ENCODE measurements around the gene AMIGO1. TPM values are rescaled to one million over a fixed set of nuclear protein-coding genes. Genes with fewer than 3 reads are reported as not detected.

The AMIGO1 gene
- polyA plus RNA-seq, 3 donors, result 0.05 to 0.26 (median 0.07) TPM

GRCh38 chr1:109503935-109504334 lies 5.6 kb downstream of the AMIGO1 start:
- Histone ChIP-seq H3K9ac (ENCODE audit: insufficient read depth, low read length, poor library complexity, severe bottlenecking) (no peak overlapping the region), H3K27ac (ENCODE audit: low read depth in 1 of 2, low read length in 2 of 2) (no peak overlapping the region), H4K20me1 (ENCODE audit: insufficient read depth, low read length) (peaks cover 30% of the 10 kb centered on the region), H3K4me2 (replicated peaks; ENCODE audit: extremely low read depth, low read length, poor library complexity, severe bottlenecking) (no peak overlapping the region), H3K9me3 (replicated peaks in 1 of 2; ENCODE audit: control insufficient read depth in 1 of 2, insufficient read depth in 1 of 2, low read length in 2 of 2) (no peaks in the 10 kb centered on the region), H3K4me1 (ENCODE audit: control insufficient read depth in 1 of 2, insufficient read depth in 2 of 2, low read length in 2 of 2) (peaks cover 7 to 10% of the 10 kb centered on the region in 2 donors), H3K36me3 (replicated peaks in 1 of 2; ENCODE audit: control insufficient read depth in 1 of 2, insufficient read depth in 2 of 2, low read length in 2 of 2) (peaks cover 16 to 38% of the 10 kb centered on the region in 2 donors), H3K79me2 (ENCODE audit: insufficient read depth, low read length) (peaks cover 2% of the 10 kb centered on the region), H3K27me3 (ENCODE audit: control insufficient read depth in 2 of 2, insufficient read depth in 2 of 2, low read length in 2 of 2) (peaks cover 0 to 7% of the 10 kb centered on the region in 2 donors), H2AFZ (ENCODE audit: insufficient read depth, low read depth, low read length, poor library complexity, severe bottlenecking) (no peak overlapping the region), H3K4me3 (replicated peaks in 1 of 3; ENCODE audit: low read depth in 2 of 3, low read length in 3 of 3) (no peak overlapping the region)
- H3K4me1 Mint-ChIP-seq, result peaks cover 26% of the 10 kb centered on the region
- WGBS (ENCODE audit: insufficient coverage), result 100% methylated on average over 3 of the region's 5 CpGs
- no peaks in the 10 kb centered on the region for H3K9me3 Mint-ChIP-seq
- intact Hi-C loops (cut with micrococcal nuclease), result no loop called here
- no peak overlapping the region for H3K4me3 Mint-ChIP-seq
- peaks cover 4 to 13% (median 13%) of the 10 kb centered on the region in 3 donors for H3K27me3 Mint-ChIP-seq (ENCODE audit: low read depth in 3 of 3)
- H3K36me3 Mint-ChIP-seq, result peaks cover 30 to 34% of the 10 kb centered on the region in 2 donors
- DNase-seq, result no peak
- TF ChIP-seq CTCF (IDR thresholded peaks at IDR 0.05), result no peak
- H3K27ac Mint-ChIP-seq, result peak overlapping the region in 2 of 7 donors; percentile 12 to 69

GRCh38 chr1:109502364-109502851 lies 7.1 kb downstream of the AMIGO1 start:
- no peak for TF ChIP-seq CTCF (IDR thresholded peaks at IDR 0.05)
- Histone ChIP-seq H3K4me1 (ENCODE audit: control insufficient read depth in 1 of 2, insufficient read depth in 2 of 2, low read length in 2 of 2) (peaks cover 5 to 8% of the 10 kb centered on the region in 2 donors), H3K4me2 (replicated peaks; ENCODE audit: extremely low read depth, low read length, poor library complexity, severe bottlenecking) (no peak overlapping the region), H3K36me3 (replicated peaks in 1 of 2; ENCODE audit: control insufficient read depth in 1 of 2, insufficient read depth in 2 of 2, low read length in 2 of 2) (peaks cover 29 to 53% of the 10 kb centered on the region in 2 donors), H3K79me2 (ENCODE audit: insufficient read depth, low read length) (peaks cover 13% of the 10 kb centered on the region), H4K20me1 (ENCODE audit: insufficient read depth, low read length) (peaks cover 45% of the 10 kb centered on the region), H3K4me3 (replicated peaks in 1 of 3; ENCODE audit: low read depth in 2 of 3, low read length in 3 of 3) (no peak overlapping the region), H3K27me3 (ENCODE audit: control insufficient read depth in 2 of 2, insufficient read depth in 2 of 2, low read length in 2 of 2) (no peaks in the 10 kb centered on the region), H2AFZ (ENCODE audit: insufficient read depth, low read depth, low read length, poor library complexity, severe bottlenecking) (no peak overlapping the region), H3K9ac (ENCODE audit: insufficient read depth, low read length, poor library complexity, severe bottlenecking) (no peak overlapping the region), H3K27ac (ENCODE audit: low read depth in 1 of 2, low read length in 2 of 2) (no peak overlapping the region), H3K9me3 (replicated peaks in 1 of 2; ENCODE audit: control insufficient read depth in 1 of 2, insufficient read depth in 1 of 2, low read length in 2 of 2) (no peaks in the 10 kb centered on the region)
- Mint-ChIP-seq H3K27me3 (ENCODE audit: low read depth in 3 of 3) (peaks cover 0 to 5% (median 2%) of the 10 kb centered on the region in 3 donors), H3K9me3 (no peaks in the 10 kb centered on the region), H3K27ac (no peak overlapping the region), H3K4me3 (no peak overlapping the region), H3K36me3 (peaks cover 37 to 48% of the 10 kb centered on the region in 2 donors), H3K4me1 (peaks cover 20% of the 10 kb centered on the region)
- no CpG with 5 or more reads among the region's 3 CpGs for WGBS (ENCODE audit: insufficient coverage)
- no peak for DNase-seq
- intact Hi-C loops (cut with micrococcal nuclease), result no loop called here

Measured in CD14-positive monocyte (primary cell).